Small intestine (tissue), 7 donors: ENCODE data around the gene MAP3K21. TPM values are rescaled to one million over a fixed set of nuclear protein-coding genes. Genes with fewer than 3 reads are reported as not detected.
A peak's percentile ranks its signal among the peaks of the same experiment; 100 is the strongest.

Experiments used
- DNase-seq, 2 donors: peaks; one replicate each; pipeline versions ENCODE4 v3.0.0 to v3.0.0-alpha.2; 2013
- FAIRE-seq: peaks from 2 replicates; lab custom pipeline; 2012; peaks lifted over from hg19 to GRCh38; lab: Jason Lieb, UNC
- H3K27ac ChIP-seq, 3 donors: one replicate each; pipeline ENCODE4 v1.5.1; 2013; ENCODE audit warnings: low read length in 2 of 3, mild to moderate bottlenecking in 2 of 3, control low read depth in 1 of 3, inconsistent platforms in 1 of 3, low read depth in 1 of 3, moderate library complexity in 1 of 3
- H3K27me3 ChIP-seq, 3 donors: one replicate each; pipeline ENCODE4 v1.6.1; 2013; ENCODE audit warnings: low read length in 3 of 3, inconsistent platforms in 1 of 3; ENCODE audit not compliant: control insufficient read depth in 3 of 3, insufficient read depth in 3 of 3
- H3K36me3 ChIP-seq, 3 donors: one replicate each; pipeline ENCODE4 v1.6.1; 2013; ENCODE audit warnings: low read length in 3 of 3, inconsistent platforms in 1 of 3, low read depth in 1 of 3, mild to moderate bottlenecking in 1 of 3, moderate library complexity in 1 of 3; ENCODE audit not compliant: control insufficient read depth in 3 of 3, insufficient read depth in 2 of 3
- H3K4me1 ChIP-seq, 3 donors: one replicate each; pipeline ENCODE4 v1.6.1; 2013; ENCODE audit warnings: low read length in 2 of 3, inconsistent platforms in 1 of 3, low read depth in 1 of 3, mild to moderate bottlenecking in 1 of 3, moderate library complexity in 1 of 3; ENCODE audit not compliant: control insufficient read depth in 3 of 3, insufficient read depth in 2 of 3
- H3K4me3 ChIP-seq, 3 donors: one replicate each; pipeline ENCODE4 v1.5.1; 2013; ENCODE audit warnings: low read length in 3 of 3, control low read depth in 1 of 3, inconsistent platforms in 1 of 3, low read depth in 1 of 3, mild to moderate bottlenecking in 1 of 3, moderate library complexity in 1 of 3
- H3K9me3 ChIP-seq, 2 donors: one replicate each; pipeline ENCODE4 v1.6.1; 2013; ENCODE audit warnings: low read depth in 1 of 2, low read length in 1 of 2; ENCODE audit not compliant: control insufficient read depth in 2 of 2, insufficient read depth in 1 of 2
- WGBS, 3 donors: extraction: QIAGEN DNeasy Blood & Tissue Kit; methylation state at CpG; one replicate each; pipeline ENCODE4 v1.1.7; 2013; 5-methylcytosine and 5-hydroxymethylcytosine counted together
- polyA plus RNA-seq, 4 donors: library from polyadenylated mRNA; stranded (reverse) in 3 of 4; unstranded in 1 of 4; fragments of 200-250 nt in 3 of 4; fragments of 120-200 nt in 1 of 4; gene quantifications; one replicate each; pipeline versions ENCODE4 v1.2.1 to v1.2.3, GENCODE V29; 2013
- donor health status: healthy with polysubstance abuse.
- donor health status: control.
- donor health status: control.
- donor health status: Bipolar disorder and iron deficiency.
- donor health status: healthy.

MAP3K21 gene
- polyA plus RNA-seq, 4 donors = 7.6 to 11.9 (median 10.6) TPM

- no peaks in the 10 kb centered on the region for H3K4me1 ChIP-seq
- FAIRE-seq (no peak), DNase-seq (no peak)
- no peak overlapping the region for H3K27ac ChIP-seq
- H3K4me3 ChIP-seq = no peak overlapping the region
- H3K9me3 ChIP-seq = no peaks in the 10 kb centered on the region
- H3K36me3 ChIP-seq = no peaks in the 10 kb centered on the region
- WGBS, 3 donors = 72 to 89% (median 75%) methylated on average over 1 of the region's 1 CpG
- no peaks in the 10 kb centered on the region for H3K27me3 ChIP-seq
Measured at GRCh38 chr1:233389893-233390292, 62.4 kb downstream of the MAP3K21 start.

DNA sequence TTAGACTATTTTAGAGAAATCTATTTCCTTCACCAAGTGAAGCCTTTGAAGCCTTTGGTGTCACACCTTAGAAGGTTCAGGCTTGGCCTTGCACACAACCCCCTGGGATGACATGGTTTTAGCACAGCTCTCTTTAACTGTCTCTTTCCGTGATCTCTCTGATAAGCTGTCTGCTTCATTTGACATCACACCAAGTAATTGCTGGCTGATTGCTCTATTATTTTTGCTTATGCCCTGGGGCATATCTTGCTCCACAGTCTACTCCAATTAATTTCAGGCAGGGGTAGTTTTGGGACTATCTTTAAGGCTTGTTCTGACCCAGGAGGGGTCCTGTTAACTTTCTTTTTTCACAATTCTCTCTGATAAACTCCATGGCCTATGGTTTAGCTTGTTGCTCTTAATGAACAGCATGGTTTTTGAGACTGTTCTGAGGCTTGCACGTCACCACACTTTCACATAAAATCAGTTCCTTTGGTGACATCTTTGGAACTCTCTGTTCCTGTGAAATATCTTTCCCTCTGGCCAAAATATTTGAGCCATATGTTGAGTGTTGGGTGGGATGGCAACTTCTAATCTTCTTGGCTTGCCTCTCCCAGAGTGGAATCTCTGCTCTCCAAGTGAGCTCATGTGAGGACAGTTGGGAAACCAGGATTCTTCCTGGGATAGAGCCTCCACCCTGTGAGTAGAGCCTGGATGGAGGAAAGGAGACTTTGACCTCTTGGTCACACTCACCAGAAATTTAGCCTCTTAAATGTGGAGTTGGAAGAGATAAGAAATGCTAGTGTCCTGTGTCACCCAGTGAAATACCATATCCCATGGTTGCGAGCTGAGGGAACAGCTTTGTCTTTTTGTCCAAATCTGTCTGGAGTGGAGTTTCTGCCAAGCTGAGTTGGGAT is 63.6 kb downstream of the MAP3K21 start:
- H3K27ac ChIP-seq = no peak overlapping the region
- no peaks in the 10 kb centered on the region for H3K36me3 ChIP-seq
- no peak overlapping the region for H3K4me3 ChIP-seq
- no peak for FAIRE-seq
- H3K9me3 ChIP-seq = no peaks in the 10 kb centered on the region
- DNase-seq = peak; percentile 24 to 31
- WGBS, 3 donors = 73 to 80% (median 76%) methylated on average over 3 of the region's 3 CpGs
- no peaks in the 10 kb centered on the region for H3K27me3 ChIP-seq
- no peaks in the 10 kb centered on the region for H3K4me1 ChIP-seq

- H3K4me3 ChIP-seq = no peak overlapping the region
- no peaks in the 10 kb centered on the region for H3K4me1 ChIP-seq
- DNase-seq = no peak
- no peak overlapping the region for H3K27ac ChIP-seq
- no peak for FAIRE-seq
- no peaks in the 10 kb centered on the region for H3K27me3 ChIP-seq
- H3K9me3 ChIP-seq = no peaks in the 10 kb centered on the region
- WGBS, 3 donors = 59 to 70% (median 63%) methylated on average over 10 of the region's 10 CpGs
- H3K36me3 ChIP-seq = no peaks in the 10 kb centered on the region
Measured at GRCh38 chr1:233393084-233393840, 65.7 kb downstream of the MAP3K21 start.

DNA sequence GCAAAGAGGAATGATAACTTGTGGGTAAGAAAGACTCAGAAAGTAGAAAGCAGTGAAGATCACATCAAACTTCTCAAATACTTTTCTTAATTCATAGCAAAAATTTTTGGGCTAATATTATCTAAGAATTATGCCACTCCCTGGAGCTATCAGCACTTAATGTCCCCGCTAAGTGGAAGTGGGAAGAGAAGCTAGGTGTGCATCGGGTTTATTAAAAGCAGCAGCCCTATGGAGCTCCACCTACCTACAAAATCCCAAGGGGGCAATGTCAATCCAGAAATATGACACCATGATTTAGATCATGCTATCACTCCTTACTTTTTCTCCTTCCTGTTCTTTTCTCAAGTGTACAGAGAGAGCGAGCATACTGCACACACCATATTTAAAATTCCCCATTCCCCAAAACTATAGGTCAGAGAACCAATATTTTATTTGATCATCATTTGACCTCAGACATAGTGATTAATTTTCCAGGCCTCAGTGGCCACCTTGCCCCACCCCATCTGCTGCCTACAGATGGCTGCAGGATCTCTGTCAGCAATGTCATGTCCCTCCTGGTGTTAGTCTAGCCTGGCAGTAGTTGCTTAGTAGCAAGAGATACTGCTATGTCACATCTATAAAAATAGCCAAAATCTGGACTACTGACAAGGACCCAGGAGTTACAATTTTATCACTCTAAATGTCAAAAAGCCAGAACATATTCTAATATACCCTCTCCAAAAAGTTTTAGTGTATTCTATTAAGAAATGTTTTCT is 66.6 kb downstream of the MAP3K21 start:
- H3K4me3 ChIP-seq = no peak overlapping the region
- no peak for FAIRE-seq
- no peak for DNase-seq
- no peaks in the 10 kb centered on the region for H3K9me3 ChIP-seq
- no peaks in the 10 kb centered on the region for H3K27me3 ChIP-seq
- H3K36me3 ChIP-seq = no peaks in the 10 kb centered on the region
- H3K4me1 ChIP-seq = no peaks in the 10 kb centered on the region
- no peak overlapping the region for H3K27ac ChIP-seq
- WGBS, 3 donors = 71 to 81% (median 76%) methylated on average over 3 of the region's 3 CpGs

DNA sequence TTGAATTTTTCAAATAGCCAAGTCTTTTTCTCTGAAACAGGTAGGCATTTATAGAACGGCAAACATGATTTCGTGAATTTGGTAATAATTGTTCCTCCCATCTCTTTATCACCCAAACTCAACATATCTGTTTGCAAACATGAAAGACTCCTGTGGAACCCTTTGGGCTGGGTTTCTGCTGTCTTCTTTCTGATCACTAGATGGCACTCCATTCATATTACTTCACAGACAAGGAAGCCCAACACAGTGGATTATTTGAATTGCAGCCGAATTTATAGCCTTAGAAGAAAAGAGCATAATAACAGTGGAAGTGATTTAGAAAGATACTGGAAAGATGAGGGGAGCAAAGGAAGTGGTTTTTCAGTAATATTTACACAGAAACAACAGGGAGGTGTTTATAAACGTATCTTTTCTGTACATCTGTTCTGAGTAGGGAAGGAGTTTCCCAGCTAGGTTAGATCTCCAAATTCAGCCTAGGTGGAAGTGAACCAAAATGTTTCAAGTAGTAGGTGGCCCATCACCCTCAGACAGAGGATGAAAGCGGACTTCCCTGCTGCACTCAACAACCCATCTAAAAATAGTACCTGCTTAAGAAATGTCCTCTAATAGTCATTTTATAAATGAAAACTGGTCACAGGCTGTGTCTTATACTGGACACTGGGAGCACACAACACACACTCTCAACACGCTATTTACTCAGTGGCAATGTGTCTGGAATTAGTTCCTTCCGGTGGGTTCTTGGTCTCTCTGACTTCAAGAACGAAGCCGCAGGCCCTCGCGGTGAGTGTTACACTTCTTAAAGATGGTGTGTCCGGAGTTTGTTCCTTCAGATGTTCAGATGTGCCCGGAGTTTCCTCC is 67.6 kb downstream of the MAP3K21 start:
- peak; percentile 62 for FAIRE-seq
- no peak overlapping the region for H3K4me3 ChIP-seq
- H3K4me1 ChIP-seq = no peaks in the 10 kb centered on the region
- no peak overlapping the region for H3K27ac ChIP-seq
- H3K27me3 ChIP-seq = no peaks in the 10 kb centered on the region
- no peaks in the 10 kb centered on the region for H3K36me3 ChIP-seq
- 60 to 64% (median 62%) methylated on average over 13 of the region's 13 CpGs for WGBS, 3 donors
- no peaks in the 10 kb centered on the region for H3K9me3 ChIP-seq
- DNase-seq = peak; percentile 63

- no peaks in the 10 kb centered on the region for H3K4me1 ChIP-seq
- no peaks in the 10 kb centered on the region for H3K27me3 ChIP-seq
- no peaks in the 10 kb centered on the region for H3K36me3 ChIP-seq
- 87 to 89% (median 88%) methylated on average over 15 of the region's 15 CpGs for WGBS, 3 donors
- no peak overlapping the region for H3K27ac ChIP-seq
- no peaks in the 10 kb centered on the region for H3K9me3 ChIP-seq
- no peak overlapping the region for H3K4me3 ChIP-seq
- no peak for FAIRE-seq
- no peak for DNase-seq
Measured at GRCh38 chr1:233395863-233396646, 68.5 kb downstream of the MAP3K21 start.

DNA sequence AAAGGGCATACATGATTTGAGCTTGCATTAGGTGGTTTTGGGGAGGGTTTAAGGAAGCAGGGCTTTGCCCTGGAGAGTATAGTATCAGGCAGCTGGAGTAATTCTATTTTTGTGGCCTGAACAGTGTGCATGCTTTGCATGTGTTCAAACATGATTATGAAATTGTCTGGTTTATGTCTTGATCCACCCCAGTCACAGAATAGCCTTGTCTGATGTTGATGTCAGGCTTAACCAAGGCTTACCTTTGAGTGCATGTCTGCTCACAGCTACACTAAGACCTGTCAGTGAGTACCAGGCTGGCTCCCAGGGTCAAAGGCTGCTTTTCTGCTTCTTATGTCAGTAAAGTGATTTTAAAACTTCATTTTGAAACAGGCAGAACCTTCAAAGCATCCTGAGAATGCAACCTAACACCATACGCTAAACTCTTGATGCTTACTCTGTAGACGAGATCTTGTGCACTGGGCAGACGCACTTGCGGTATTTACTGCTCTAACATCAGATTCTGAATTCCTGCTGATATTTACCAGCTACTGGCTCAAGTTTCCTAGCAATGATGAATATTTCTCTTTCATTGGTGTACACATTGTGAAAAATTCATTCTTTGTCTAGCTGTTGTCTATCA is 78.9 kb downstream of the MAP3K21 start:
- FAIRE-seq (no peak), DNase-seq (no peak)
- Histone ChIP-seq H3K36me3 (no peaks in the 10 kb centered on the region), H3K27ac (no peak overlapping the region), H3K4me1 (no peaks in the 10 kb centered on the region), H3K27me3 (peaks cover 0 to 2% (median 0%) of the 10 kb centered on the region in 3 donors), H3K9me3 (peaks cover 0 to 8% of the 10 kb centered on the region in 2 donors), H3K4me3 (no peak overlapping the region)
- 74 to 89% (median 86%) methylated on average over 4 of the region's 4 CpGs for WGBS, 3 donors
